K562 (cell line): ENCODE measurements around the gene PLCL2.

ENCODE experiments used
- CREM ChIP-seq: IDR thresholded peaks from 2 replicates; pipeline ENCODE4 v1.6.1; 2014; ENCODE audit warnings: antibody characterized with exemption, low read depth
- EGR1 ChIP-seq: fragments of 450-650 bp; conservative IDR thresholded peaks from 2 replicates; pipeline ENCODE4 v1.6.1; 2017; ENCODE audit warnings: mild to moderate bottlenecking
- FOXK2 ChIP-seq, 2 experiments: fragments of 450-650 bp; IDR thresholded peaks in 1 of 2; conservative IDR thresholded peaks in 1 of 2; 2 replicates each; pipeline ENCODE4 v1.6.1; 2016; ENCODE audit warnings: low read depth in 2 of 2, mild to moderate bottlenecking in 1 of 2
- GABPA ChIP-seq: fragments of 200-800 bp; sonication (Bioruptor generic); conservative IDR thresholded peaks from 2 replicates; pipeline ENCODE4 v1.6.1; 2016; ENCODE audit warnings: low read depth, missing genetic modification characterization, missing compliant biosample characterization
- NFRKB ChIP-seq: fragments of 450-650 bp; IDR thresholded peaks from 2 replicates; pipeline ENCODE4 v1.6.1; 2016; ENCODE audit warnings: low read depth
- PHF8 ChIP-seq: fragments of 200-600 bp; sonication (generic); IDR thresholded peaks from 2 replicates; pipeline ENCODE4 v1.6.1; 2012; ENCODE audit warnings: mixed run types, mild to moderate bottlenecking, inconsistent platforms, low read length, moderate library complexity, borderline replicate concordance
- POU5F1 ChIP-seq: fragments of 150-350 bp; IDR thresholded peaks from 2 replicates; pipeline ENCODE4 v1.6.1; 2014; ENCODE audit warnings: borderline replicate concordance, low read length, low read depth, mild to moderate bottlenecking; ENCODE audit not compliant: partially characterized antibody
- PRPF4 ChIP-seq: fragments of 200-400 bp; formaldehyde crosslinking; IDR thresholded peaks from one replicate; pipeline ENCODE4 v1.6.1; 2017; ENCODE audit warnings: low read length, low read depth, mild to moderate bottlenecking; ENCODE audit not compliant: insufficient read depth, poor library complexity, severe bottlenecking
- RAD21 ChIP-seq, 2 experiments: fragments of 250-450 bp in 1 of 2; fragments of 450-650 bp in 1 of 2; sonication (Bioruptor Pico) in 1 of 2; formaldehyde crosslinking in 1 of 2; IDR thresholded peaks in 1 of 2; conservative IDR thresholded peaks in 1 of 2; 2 replicates each; pipeline versions ENCODE4 v1.4.0 to v1.8.0; 2020 to 2022; ENCODE audit warnings: mild to moderate bottlenecking in 2 of 2, moderate library complexity in 1 of 2
- TCF7L2 ChIP-seq: fragments of 150-350 bp; IDR thresholded peaks from 2 replicates; pipeline ENCODE4 v1.6.1; 2016; ENCODE audit warnings: low read depth, mild to moderate bottlenecking, low read length, moderate library complexity
- ZBTB1 ChIP-seq: sonication (generic); formaldehyde crosslinking; IDR thresholded peaks from 2 replicates; pipeline ENCODE4 v1.8.1; 2023; ENCODE audit warnings: missing genetic modification reagents, low read depth, mild to moderate bottlenecking, borderline replicate concordance
- TF ChIP-seq, protein P1 (sequence below), 2 experiments: fragments of 450-650 bp; formaldehyde crosslinking in 1 of 2; IDR thresholded peaks; 2 replicates each; pipeline versions ENCODE4 v1.4.0 to v1.6.1; 2014 to 2020; ENCODE audit warnings: mild to moderate bottlenecking in 2 of 2, borderline replicate concordance in 1 of 2, low read depth in 1 of 2

DNA sequence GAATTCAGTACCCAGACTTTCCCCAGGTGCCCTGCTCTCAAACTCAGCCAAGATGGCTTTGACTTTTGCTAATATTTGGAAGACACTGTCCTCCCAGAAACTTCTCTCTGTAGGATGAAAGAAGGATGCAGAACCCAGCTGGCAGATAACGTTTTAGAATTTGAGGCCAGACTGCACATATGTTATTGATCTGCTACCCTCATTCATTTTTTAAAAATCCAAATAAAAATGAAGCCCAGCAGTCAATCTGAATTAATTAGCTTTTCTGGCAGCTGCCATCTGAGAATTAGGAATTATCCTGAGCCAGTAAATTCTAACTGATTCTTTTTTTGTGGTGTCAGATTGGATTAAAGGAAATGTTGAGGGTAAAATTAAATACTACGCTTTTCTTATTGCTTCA, 236.6 kb downstream of the PLCL2 start:
- TF ChIP-seq ZBTB1 (CRISPR knock-in tag) = no peak
- no peak for TF ChIP-seq PRPF4
- no peak for TF ChIP-seq RAD21 (CRISPR knock-in tag; conservative IDR thresholded peaks at IDR 0.05 in 1 of 2, IDR thresholded peaks at IDR 0.05 in 1 of 2)
- no peak for TF ChIP-seq POU5F1
- TF ChIP-seq PHF8 = no peak
- TF ChIP-seq, protein P1, sequence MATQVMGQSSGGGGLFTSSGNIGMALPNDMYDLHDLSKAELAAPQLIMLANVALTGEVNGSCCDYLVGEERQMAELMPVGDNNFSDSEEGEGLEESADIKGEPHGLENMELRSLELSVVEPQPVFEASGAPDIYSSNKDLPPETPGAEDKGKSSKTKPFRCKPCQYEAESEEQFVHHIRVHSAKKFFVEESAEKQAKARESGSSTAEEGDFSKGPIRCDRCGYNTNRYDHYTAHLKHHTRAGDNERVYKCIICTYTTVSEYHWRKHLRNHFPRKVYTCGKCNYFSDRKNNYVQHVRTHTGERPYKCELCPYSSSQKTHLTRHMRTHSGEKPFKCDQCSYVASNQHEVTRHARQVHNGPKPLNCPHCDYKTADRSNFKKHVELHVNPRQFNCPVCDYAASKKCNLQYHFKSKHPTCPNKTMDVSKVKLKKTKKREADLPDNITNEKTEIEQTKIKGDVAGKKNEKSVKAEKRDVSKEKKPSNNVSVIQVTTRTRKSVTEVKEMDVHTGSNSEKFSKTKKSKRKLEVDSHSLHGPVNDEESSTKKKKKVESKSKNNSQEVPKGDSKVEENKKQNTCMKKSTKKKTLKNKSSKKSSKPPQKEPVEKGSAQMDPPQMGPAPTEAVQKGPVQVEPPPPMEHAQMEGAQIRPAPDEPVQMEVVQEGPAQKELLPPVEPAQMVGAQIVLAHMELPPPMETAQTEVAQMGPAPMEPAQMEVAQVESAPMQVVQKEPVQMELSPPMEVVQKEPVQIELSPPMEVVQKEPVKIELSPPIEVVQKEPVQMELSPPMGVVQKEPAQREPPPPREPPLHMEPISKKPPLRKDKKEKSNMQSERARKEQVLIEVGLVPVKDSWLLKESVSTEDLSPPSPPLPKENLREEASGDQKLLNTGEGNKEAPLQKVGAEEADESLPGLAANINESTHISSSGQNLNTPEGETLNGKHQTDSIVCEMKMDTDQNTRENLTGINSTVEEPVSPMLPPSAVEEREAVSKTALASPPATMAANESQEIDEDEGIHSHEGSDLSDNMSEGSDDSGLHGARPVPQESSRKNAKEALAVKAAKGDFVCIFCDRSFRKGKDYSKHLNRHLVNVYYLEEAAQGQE (IDR thresholded peaks at IDR 0.05; ENCODE audit: borderline replicate concordance) = no peak
- TF ChIP-seq, protein P1 (CRISPR knock-in tag; IDR thresholded peaks at IDR 0.05; ENCODE audit: low read depth) = no peak
- no peak for TF ChIP-seq NFRKB
- TF ChIP-seq FOXK2 (conservative IDR thresholded peaks at IDR 0.05 in 1 of 2, IDR thresholded peaks at IDR 0.05 in 1 of 2; ENCODE audit: low read depth in 2 of 2) = no peak
- TF ChIP-seq EGR1 = no peak
- no peak for TF ChIP-seq GABPA (tag)
- no peak for TF ChIP-seq CREM
- no peak for TF ChIP-seq TCF7L2
